Left kidney (tissue), 2 donors: Measurements from ENCODE around the gene ENOX1. TPM values are rescaled to one million over a fixed set of nuclear protein-coding genes. Genes with fewer than 3 reads are reported as not detected.
A peak's percentile ranks its signal among the peaks of the same experiment; 100 is the strongest.
"Not testable (repeated sequence)": the region's sequence is repeated elsewhere in the genome, so short reads cannot be mapped to it uniquely, and the experiment has no call there.

Experiments used
- DNase-seq: peaks from one replicate; pipeline ENCODE4 v3.0.0-alpha.2; 2013
- polyA plus RNA-seq: library from polyadenylated mRNA; unstranded; fragments of 120-200 nt; gene quantifications from one replicate; pipeline ENCODE4 v1.2.1, GENCODE V29; 2013; ENCODE audit not compliant: insufficient read length

ENOX1 gene
- polyA plus RNA-seq, 1 donor = 8.8 TPM

DNA sequence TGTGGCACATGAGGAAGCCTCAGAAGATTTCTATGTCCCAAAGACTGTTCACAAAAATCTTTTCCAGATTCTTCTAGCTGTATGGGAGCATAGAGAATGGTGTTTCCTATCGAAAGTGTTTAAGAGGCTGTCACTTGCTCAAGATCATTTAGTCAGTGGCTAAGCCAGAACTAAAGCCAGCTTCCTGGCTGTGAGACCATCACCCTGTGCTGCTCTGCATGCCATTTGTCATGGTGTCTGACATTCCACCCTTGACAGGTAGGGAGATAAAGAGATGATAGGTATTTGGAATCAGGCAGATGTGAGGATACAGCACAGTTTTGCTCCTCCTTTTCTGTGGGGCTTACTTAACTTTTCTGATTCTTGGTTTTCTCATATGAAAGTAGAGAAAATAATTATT lies 586.0 kb downstream of the ENOX1 start:
- DNase-seq = no peak

DNA sequence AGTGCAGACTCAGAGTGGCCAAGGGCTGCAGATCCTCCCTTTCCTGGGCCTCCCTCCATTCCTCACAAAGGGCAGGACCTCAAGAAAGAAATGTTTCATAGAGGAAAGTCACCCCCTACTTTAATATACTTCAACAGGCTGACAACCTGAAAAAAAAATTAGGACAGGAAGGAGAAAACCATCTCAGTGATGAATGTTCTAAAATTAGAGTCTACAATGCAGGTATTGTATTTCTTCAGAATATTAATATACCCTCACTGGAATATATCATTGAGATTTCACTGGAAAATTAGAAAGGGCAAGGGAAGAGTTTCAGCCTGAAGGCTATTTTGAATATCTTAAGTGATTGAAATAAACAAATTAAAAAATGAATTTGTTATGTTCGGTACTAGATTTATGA lies 586.5 kb downstream of the ENOX1 start:
- no peak for DNase-seq

GRCh38 chr13:43196750-43197370 lies 589.9 kb downstream of the ENOX1 start:
- no peak for DNase-seq

DNA sequence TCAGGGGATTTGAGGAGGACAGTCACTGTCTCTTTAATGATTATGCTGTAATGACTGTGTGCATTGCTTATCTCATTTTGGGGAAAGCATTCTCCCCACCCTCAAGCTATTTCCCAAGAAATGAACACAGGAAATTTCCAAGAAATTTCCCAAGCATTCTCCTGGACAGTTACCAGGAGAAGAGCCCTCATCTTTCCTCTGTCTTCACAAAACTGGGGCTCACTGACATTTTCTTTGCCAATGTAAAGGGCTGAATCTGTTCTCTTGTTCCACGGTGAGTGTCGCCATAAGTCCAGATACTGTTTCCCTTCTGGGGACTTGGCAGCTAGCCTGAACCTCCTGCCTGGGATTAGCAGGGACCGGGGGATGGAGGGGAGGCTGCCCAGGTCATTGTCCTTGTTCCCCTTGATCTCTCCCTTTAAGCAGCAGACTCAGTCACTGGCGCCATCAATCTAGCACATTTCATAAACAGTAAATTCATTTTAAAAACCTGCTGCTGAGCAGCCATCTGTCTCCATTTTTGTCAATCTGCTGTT lies 590.6 kb downstream of the ENOX1 start:
- DNase-seq = no peak

DNA sequence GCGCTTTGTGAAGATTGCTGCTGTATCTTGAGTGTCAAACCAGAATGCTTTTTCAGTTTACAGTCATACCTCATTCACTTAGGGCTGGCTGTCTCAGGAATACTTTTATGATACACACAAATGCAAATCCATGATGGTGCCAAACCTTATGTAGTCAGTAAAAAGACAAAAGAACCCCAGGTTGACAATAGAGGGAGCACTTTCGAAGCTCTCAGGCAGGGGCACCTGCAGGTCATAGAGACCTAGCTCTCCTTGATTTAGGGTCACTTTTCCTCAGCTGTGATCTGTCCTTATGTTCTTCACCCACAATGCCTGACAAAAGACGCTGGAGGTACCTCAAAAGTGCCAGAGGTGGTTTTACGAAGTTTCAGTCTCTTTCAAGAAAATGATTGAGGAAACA lies 591.2 kb downstream of the ENOX1 start:
- no peak for DNase-seq

DNA sequence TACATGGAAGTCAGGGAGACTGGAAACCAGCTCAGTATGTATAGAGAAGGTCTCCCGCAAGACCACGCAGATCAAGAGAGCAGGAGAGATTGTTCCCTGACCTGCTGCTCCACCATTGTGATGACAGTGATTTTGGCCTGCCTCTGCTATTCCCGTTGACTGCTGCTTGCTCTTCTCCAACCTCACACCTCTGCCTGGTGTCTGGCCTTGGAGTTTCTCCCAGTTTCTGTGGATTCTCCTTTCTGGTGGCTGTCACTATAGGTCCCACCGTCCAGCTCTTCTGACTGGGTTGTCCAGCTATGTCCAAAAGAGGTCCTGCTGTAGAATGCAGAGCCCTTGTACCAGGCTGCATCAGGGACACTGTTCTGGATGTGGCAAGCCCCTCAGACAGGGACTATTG lies 591.7 kb downstream of the ENOX1 start:
- DNase-seq = no peak

- no peak for DNase-seq
Observed at GRCh38 chr13:43193789-43194420, 592.9 kb downstream of the ENOX1 start.

- no peak for DNase-seq
Observed at GRCh38 chr13:43191546-43191945, 595.2 kb downstream of the ENOX1 start.

DNA sequence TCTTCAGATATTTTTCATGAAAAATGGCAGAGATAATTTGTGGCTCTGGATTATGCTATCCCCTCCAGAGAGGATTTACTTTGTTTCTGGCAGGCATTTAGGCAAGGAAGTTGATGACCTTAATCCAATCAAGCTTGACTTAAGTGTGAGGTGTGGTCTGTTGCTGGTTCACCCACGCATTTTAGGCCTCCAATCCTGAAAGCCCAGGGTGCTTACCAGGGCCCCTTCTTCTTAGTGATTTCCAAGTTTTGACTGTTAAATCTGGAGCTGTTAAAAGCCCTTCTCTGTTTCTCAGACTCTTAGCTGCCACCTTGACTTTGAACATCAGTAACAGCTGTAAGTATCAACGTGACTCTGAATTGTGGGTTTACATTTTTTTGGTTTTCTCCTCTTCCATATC lies 601.5 kb downstream of the ENOX1 start:
- no peak for DNase-seq

GRCh38 chr13:43180837-43181236 lies 605.9 kb downstream of the ENOX1 start:
- no peak for DNase-seq

DNA sequence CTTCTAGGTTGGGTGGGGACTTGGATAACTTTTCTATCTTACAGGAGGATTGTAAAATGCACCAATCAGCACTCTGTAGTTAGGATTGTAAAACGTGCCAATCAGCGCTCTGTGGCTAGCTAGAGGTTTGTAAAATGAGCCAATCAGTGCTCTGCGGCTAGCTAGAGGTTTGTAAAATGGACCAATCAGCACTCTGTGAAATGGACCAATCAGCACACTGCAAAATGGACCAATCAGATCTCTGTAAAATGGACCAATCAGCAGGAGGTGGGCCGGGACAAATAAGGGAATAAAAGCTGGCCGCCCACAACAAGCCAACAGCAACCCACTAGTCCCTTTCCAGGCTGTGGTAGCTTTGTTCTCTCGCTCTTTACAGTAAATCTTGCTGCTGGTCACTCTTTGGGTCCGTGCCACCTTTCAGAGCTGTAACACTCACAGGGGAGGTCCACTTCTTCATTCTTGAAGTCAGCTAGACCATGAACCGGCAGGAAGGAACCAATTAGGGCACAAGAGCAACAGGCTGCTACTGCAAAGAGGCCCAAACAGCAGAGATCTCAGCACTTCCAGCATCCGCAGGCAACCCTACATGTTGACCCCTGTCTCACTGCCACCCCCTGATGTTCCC lies 606.6 kb downstream of the ENOX1 start:
- DNase-seq = no peak

DNA sequence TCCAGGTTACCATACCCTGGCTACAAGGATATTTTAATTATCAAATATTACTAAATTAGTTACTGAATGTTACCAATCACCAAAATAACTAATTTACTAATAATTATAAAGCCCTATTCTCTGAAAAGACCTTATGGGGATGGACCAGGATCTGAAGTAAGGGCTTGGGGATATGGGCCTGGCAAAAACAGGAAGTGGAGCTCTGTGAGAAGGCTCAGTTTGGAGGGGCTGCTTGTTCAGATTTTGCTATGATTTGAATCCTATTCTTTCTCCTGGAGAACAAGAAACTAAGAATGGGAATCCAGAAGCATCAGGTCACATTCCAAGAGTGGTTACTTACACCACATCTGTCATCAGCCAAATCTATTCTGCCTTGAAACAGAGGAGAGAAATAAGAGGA lies 615.3 kb downstream of the ENOX1 start:
- DNase-seq = no peak

DNA sequence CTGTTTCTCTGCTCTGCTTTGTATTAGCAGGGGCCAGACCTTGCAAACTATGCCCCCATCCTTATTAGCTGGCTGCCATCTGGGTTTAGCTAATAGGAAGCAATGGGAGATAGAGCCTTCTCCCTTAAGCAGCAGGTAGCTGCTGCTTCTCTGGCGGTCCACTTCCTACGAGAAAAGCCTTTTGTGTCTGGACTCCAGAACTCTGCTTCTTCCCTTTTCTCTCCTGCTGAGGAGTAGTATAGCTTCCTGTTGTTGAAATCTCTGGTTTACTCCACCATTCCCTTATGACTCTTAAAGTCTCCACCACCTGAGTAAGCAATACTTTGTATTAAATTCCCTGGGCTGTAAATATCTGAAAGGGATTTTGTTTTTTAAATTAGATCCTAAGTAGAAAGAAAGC lies 616.3 kb downstream of the ENOX1 start:
- no peak for DNase-seq

DNA sequence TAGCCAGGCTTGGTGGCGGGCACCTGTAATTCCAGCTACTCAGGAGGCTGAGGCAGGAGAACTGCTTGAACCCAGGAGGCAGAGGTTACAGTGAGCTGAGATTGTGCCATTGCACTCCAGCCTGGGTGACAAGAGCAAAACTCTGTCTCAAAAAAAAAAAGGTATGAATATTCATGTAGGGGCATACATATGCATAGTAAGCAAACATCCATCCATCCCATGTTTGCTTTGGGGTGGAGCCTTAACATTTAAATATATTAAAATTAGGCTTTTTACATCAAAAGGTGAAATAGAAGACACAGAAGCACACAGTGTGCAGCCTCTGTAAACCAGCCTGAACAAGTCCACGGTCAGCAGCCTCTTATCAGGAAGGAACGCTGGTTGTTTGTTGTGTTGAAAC lies 618.3 kb downstream of the ENOX1 start:
- DNase-seq = not testable (repeated sequence)

DNA sequence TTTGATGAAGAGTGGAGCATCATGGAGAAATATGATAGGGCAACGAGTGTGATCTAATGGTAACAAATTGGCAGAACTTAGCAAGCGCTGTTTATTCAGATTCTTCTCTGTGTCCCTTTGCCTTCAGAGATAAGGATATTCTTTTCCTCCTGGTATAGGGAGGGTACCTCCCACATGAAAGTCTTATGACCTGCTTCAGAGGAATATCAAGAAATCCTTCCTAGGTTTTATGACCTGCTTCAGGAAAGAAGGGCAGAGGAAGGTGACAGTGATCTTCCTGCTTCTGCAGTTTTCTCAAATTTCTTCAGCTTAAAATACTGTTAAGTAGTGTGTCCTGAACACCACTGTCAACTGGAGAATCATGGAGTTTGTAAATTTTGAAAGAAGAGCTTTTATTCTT lies 619.0 kb downstream of the ENOX1 start:
- DNase-seq = peak; percentile 43

DNA sequence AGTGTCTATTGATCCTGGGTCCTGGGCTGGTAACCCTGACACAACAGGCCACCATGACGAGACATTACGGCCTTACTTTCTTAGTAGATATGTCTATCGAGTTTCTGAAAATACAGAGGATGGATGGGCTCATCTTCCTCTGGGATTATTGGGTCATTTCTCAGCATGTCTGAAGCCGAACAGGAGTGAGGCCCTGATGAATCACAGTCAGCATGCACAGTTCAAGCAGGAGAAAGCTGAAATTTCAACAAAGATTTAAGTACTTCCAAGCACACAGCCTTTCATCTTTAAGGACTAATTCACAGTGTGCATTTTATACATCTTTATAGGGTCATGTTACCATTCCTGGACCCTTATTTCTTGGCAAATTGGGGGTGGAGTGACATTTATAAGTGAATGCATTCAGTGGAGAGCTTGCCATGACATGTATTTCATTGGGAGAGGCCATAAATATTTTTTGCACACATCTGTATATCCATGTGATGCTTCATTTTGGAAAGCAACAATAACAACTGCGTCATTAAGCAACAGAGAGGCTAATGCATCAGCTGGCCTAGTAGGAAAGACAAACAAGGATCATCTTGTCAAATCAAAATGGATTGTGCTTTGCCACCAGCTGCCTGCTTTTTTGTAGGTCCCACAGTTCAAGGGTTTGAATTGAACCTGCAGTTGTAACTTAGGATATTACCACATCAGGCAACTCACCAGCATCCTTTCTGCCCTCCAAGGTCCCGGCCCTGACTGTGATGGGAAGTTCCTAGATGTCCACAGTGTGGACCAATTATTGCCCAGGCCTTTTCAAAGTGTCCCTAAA lies 619.9 kb downstream of the ENOX1 start:
- no peak for DNase-seq

Other genes with a start within 250 kb of the ENOX1 start
- gene CCDC122, start 92.8 kb upstream of the ENOX1 start, polyA plus RNA-seq = 11.0 TPM
- gene LACC1, start 92.9 kb upstream of the ENOX1 start, polyA plus RNA-seq = 4.5 TPM